Ishikawa (cell line): ENCODE results near the gene LHCGR.

Experiments used
- CEBPB ChIP-seq: IDR thresholded peaks from 2 replicates; pipeline ENCODE4 v1.6.1; 2012
- CREB1 ChIP-seq: IDR thresholded peaks from 2 replicates; pipeline ENCODE4 v1.6.1; 2012; ENCODE audit warnings: low read depth
- EGR1 ChIP-seq: IDR thresholded peaks from 2 replicates; pipeline ENCODE4 v1.6.1; 2012
- EP300 ChIP-seq: IDR thresholded peaks from 2 replicates; pipeline ENCODE4 v1.6.1; 2012; ENCODE audit warnings: borderline replicate concordance
- FOXM1 ChIP-seq: IDR thresholded peaks from 2 replicates; pipeline ENCODE4 v1.6.1; 2012; ENCODE audit warnings: low read depth, borderline replicate concordance
- NFIC ChIP-seq: IDR thresholded peaks from 2 replicates; pipeline ENCODE4 v1.6.1; 2012
- RAD21 ChIP-seq: IDR thresholded peaks from 2 replicates; pipeline ENCODE4 v1.6.1; 2012; ENCODE audit warnings: low read depth
- TAF1 ChIP-seq: IDR thresholded peaks from 2 replicates; pipeline ENCODE4 v1.6.1; 2012; ENCODE audit warnings: low read depth, mild to moderate bottlenecking
- TCF12 ChIP-seq: IDR thresholded peaks from 2 replicates; pipeline ENCODE4 v1.6.1; 2012; ENCODE audit warnings: low read depth
- TEAD4 ChIP-seq: IDR thresholded peaks from 2 replicates; pipeline ENCODE4 v1.6.1; 2012
- YY1 ChIP-seq: IDR thresholded peaks from 2 replicates; pipeline ENCODE4 v1.6.1; 2012; ENCODE audit warnings: low read depth
- ZBTB7A ChIP-seq: IDR thresholded peaks from 2 replicates; pipeline ENCODE4 v1.6.1; 2012; ENCODE audit warnings: low read depth
- TF ChIP-seq, protein P1 (sequence below): IDR thresholded peaks from 2 replicates; pipeline ENCODE4 v1.6.1; 2012
- TF ChIP-seq, protein P2 (sequence below): IDR thresholded peaks from 2 replicates; pipeline ENCODE4 v1.6.1; 2012
- TF ChIP-seq, protein P3 (sequence below): IDR thresholded peaks from 2 replicates; pipeline ENCODE4 v1.6.1; 2012; ENCODE audit warnings: low read depth, mild to moderate bottlenecking

LHCGR gene

DNA sequence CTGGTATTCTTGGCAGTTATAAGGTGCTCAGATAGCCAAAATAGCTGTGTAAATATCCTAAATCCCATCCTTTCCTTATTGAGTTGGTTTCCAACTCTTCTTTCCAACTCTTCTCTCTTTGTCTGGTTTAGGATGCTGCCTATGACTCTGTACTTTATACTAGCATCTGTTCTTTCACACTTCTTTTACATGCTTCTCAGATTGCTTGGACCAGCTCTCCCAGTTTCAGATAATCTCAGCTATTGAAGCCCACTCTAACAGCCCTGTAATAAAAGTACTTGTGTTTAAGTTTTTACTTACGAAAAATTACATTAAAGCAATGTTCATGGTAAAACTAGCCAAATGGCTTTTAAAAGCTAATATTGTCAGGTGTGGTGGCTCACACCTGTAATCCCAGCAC is 14.7 kb upstream of the LHCGR start:
- no peak for TF ChIP-seq NFIC

DNA sequence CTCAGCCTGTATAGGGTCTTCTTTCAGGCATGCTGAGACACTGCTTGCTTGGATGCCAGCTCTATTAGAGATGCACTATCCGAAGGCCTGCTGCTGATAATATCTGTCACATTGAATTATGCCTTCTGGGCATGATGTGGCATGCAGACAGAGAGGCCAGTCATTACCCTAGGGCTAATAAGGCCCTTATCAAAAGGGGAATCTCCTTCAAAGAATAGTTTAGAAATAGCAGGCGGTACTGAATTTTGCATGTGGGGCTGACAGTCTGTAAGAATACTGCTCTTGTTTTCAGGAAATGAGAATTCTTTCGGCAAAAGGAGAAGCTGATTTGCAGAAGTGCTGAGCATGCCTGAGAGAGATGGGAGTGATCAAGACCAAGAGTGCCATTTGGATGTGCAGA is 13.1 kb upstream of the LHCGR start:
- no peak for TF ChIP-seq CREB1
- no peak for TF ChIP-seq FOXM1
- TF ChIP-seq TCF12, result no peak
- no peak for TF ChIP-seq TEAD4

DNA sequence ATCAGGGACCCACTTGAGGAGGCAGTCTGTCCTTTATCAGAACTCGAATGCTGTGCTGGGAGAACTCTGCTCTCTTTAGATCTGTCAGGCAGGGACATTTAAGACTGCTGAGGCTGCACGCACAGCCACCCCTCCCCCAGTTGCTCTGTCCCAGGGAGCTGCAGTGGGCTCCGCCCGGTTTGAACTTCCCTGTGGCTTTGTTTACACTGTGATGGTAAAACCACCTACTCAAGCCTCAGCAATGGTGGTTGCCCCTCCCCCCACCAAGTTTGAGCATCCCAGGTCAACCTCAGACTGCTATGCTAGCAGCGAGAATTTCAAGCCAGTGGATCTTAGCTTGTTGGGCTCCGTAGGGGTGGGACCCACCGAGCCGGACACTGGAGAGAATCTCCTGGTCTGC is 11.8 kb upstream of the LHCGR start:
- TF ChIP-seq ZBTB7A, result no peak

DNA sequence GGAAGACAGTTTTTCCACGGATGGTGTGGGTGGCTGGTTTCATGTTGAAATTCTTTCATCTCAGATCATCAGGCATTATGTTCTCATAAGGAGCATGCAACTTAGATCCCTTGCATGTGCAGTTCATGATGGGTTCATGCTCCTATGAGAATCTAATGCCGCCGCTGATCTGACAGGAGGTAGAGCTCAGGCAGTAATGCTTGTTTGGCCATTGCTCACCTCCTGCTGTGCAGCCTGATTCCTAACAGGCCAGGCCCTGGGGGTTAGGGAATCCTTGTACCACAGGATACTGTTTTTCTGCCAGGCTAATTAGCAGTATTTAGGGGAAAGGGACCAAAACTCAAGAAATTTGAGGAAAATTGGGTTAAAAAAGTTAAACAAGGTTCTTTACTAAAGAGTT is 5.3 kb upstream of the LHCGR start:
- TF ChIP-seq RAD21 (no peak), TAF1 (no peak), EP300 (no peak), TCF12 (no peak), CEBPB (no peak), TEAD4 (no peak), YY1 (no peak), ZBTB7A (no peak), FOXM1 (no peak), CREB1 (no peak), NFIC (no peak), EGR1 (no peak)
- TF ChIP-seq, protein P1, sequence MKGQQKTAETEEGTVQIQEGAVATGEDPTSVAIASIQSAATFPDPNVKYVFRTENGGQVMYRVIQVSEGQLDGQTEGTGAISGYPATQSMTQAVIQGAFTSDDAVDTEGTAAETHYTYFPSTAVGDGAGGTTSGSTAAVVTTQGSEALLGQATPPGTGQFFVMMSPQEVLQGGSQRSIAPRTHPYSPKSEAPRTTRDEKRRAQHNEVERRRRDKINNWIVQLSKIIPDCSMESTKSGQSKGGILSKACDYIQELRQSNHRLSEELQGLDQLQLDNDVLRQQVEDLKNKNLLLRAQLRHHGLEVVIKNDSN, result no peak
- TF ChIP-seq, protein P2, sequence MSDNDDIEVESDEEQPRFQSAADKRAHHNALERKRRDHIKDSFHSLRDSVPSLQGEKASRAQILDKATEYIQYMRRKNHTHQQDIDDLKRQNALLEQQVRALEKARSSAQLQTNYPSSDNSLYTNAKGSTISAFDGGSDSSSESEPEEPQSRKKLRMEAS, result no peak
- TF ChIP-seq, protein P3, sequence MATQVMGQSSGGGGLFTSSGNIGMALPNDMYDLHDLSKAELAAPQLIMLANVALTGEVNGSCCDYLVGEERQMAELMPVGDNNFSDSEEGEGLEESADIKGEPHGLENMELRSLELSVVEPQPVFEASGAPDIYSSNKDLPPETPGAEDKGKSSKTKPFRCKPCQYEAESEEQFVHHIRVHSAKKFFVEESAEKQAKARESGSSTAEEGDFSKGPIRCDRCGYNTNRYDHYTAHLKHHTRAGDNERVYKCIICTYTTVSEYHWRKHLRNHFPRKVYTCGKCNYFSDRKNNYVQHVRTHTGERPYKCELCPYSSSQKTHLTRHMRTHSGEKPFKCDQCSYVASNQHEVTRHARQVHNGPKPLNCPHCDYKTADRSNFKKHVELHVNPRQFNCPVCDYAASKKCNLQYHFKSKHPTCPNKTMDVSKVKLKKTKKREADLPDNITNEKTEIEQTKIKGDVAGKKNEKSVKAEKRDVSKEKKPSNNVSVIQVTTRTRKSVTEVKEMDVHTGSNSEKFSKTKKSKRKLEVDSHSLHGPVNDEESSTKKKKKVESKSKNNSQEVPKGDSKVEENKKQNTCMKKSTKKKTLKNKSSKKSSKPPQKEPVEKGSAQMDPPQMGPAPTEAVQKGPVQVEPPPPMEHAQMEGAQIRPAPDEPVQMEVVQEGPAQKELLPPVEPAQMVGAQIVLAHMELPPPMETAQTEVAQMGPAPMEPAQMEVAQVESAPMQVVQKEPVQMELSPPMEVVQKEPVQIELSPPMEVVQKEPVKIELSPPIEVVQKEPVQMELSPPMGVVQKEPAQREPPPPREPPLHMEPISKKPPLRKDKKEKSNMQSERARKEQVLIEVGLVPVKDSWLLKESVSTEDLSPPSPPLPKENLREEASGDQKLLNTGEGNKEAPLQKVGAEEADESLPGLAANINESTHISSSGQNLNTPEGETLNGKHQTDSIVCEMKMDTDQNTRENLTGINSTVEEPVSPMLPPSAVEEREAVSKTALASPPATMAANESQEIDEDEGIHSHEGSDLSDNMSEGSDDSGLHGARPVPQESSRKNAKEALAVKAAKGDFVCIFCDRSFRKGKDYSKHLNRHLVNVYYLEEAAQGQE, result no peak

DNA sequence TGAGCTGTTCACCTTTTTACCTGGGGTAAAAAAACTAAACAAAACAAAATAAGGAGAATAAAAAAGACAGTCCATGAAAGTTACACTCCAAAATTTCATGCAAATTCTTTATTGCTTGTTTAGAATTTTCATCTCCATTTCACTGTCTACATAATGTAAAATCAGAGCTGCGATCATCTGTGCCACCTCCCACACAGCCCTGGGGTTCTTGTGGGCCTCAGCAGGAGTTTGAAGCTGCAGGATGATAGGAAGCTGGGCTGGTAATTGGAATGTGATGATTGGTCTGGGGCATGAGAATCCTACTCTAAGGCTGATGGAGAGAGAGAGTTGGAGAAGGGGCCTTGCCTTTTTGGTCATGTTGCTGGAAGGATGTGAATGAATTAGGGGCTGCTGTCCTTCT is 4.2 kb upstream of the LHCGR start:
- TF ChIP-seq YY1, result no peak
- TF ChIP-seq, protein P3, result no peak
- no peak for TF ChIP-seq FOXM1
- no peak for TF ChIP-seq TAF1
- TF ChIP-seq TCF12, result no peak
- no peak for TF ChIP-seq EP300
- no peak for TF ChIP-seq EGR1
- no peak for TF ChIP-seq RAD21
- no peak for TF ChIP-seq NFIC
- TF ChIP-seq TEAD4, result no peak
- TF ChIP-seq ZBTB7A, result no peak
- TF ChIP-seq, protein P2, result no peak
- TF ChIP-seq CREB1, result no peak
- TF ChIP-seq, protein P1, result no peak
- no peak for TF ChIP-seq CEBPB

DNA sequence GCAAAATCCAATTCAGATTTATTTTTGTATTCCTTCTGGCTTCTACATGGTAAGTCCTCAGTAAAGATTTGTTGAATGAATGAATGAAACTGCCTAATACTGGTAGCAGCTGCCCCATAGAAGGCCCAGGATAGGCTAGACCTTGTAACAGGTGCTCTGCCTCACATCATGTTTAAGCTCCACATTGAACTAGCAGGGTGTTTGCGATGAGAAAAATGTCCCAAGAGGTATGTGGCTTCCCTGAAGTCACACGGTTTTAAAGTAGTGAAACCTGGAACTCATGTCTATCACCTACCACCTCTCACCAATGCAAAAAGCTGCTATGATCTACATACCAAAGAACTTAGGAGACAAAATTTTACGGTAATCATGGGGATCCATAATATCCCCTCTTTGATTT is 765 bp upstream of the LHCGR start:
- no peak for TF ChIP-seq EP300
- no peak for TF ChIP-seq TCF12
- TF ChIP-seq, protein P3, result no peak
- TF ChIP-seq CEBPB, result no peak
- no peak for TF ChIP-seq FOXM1
- TF ChIP-seq TEAD4, result no peak
- no peak for TF ChIP-seq ZBTB7A
- no peak for TF ChIP-seq TAF1
- TF ChIP-seq RAD21, result no peak
- no peak for TF ChIP-seq NFIC
- TF ChIP-seq, protein P2, result no peak
- no peak for TF ChIP-seq EGR1
- no peak for TF ChIP-seq YY1
- no peak for TF ChIP-seq CREB1
- TF ChIP-seq, protein P1, result no peak
